ENCODE measurements around the gene CHP1. TPM values are rescaled to one million over a fixed set of nuclear protein-coding genes. Genes with fewer than 3 reads are reported as not detected.

The CHP1 gene
- total RNA-seq, 1 experiment from 2014 or later = 97.7 TPM

DNA sequence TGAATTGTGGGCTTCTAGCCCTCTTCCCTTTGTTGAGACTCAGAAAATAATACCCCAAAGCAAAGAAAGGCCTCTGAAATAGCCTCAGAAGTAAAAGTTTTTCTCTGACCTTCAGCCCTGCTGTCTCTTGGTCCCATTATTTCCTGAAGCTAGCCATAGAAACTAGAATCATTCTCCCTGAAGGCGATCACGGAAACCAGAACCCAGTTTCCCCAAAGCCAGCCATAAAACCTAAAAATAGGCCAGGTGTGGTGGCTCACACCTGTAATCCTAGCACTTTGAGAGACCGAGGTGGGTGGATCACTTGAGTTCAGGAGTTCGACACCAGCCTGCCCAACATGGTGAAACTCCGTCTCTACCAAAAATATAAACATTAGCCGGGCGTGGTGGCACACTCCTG lies 27.7 kb upstream of the CHP1 start:
- Histone ChIP-seq H4K91ac (ENCODE audit: insufficient read length, low read depth, low read length) (no peak overlapping the region), H3K4me2 (ENCODE audit: insufficient read depth, insufficient read length, low read length) (no peak overlapping the region), H3K9ac (ENCODE audit: extremely low read depth, insufficient read length, low read length) (no peak overlapping the region), H3T11ph (ENCODE audit: low read length) (no peak overlapping the region), H2BK5ac (ENCODE audit: insufficient read length, low read length) (no peak overlapping the region), H3K4ac (ENCODE audit: low read depth, low read length) (no peak overlapping the region), H2AK5ac (ENCODE audit: insufficient read length, low read length) (no peak overlapping the region), H3K14ac (ENCODE audit: insufficient read depth, low read length) (no peak overlapping the region), H2BK15ac (ENCODE audit: low read depth, low read length) (no peak overlapping the region), H3K4me1 (ENCODE audit: insufficient read depth, low read length) (no peaks in the 10 kb centered on the region), H3K56ac (ENCODE audit: insufficient read length, low read depth, low read length) (no peak overlapping the region), H4K8ac (replicated peaks; ENCODE audit: insufficient read length, low read depth, low read length) (no peak overlapping the region), H3K9me3 (ENCODE audit: control insufficient read depth, low read depth, low read length) (no peaks in the 10 kb centered on the region), H3K23ac (ENCODE audit: insufficient read length, low read depth, low read length) (no peak overlapping the region), H3K79me1 (ENCODE audit: insufficient read depth, low read depth, low read length, poor library complexity, severe bottlenecking) (no peaks in the 10 kb centered on the region), H3K79me2 (ENCODE audit: insufficient read depth, low read length) (no peaks in the 10 kb centered on the region), H2BK20ac (ENCODE audit: low read depth, low read length, poor library complexity, severe bottlenecking) (no peak overlapping the region), H3K18ac (ENCODE audit: insufficient read length, low read depth, low read length) (no peak overlapping the region), H4K20me1 (ENCODE audit: control insufficient read depth, insufficient read depth, insufficient read length) (no peaks in the 10 kb centered on the region), H3K23me2 (ENCODE audit: insufficient read length, low read depth, low read length, poor library complexity, severe bottlenecking) (no peaks in the 10 kb centered on the region), H3K27me3 (ENCODE audit: insufficient read depth, low read length) (no peaks in the 10 kb centered on the region), H2AFZ (ENCODE audit: low read length) (no peak overlapping the region), H3K27ac (ENCODE audit: insufficient read length, low read depth, low read length) (no peak overlapping the region), H2BK12ac (ENCODE audit: insufficient read length, low read depth, low read length) (no peak overlapping the region), H4K5ac (ENCODE audit: insufficient read length, low read depth, low read length) (no peak overlapping the region), H2BK120ac (ENCODE audit: low read depth, low read length, poor library complexity, severe bottlenecking) (no peak overlapping the region)
- no peaks in the 10 kb centered on the region for H3K27me3 Mint-ChIP-seq (ENCODE audit: low read depth)
- peaks cover 4 to 7% of the 10 kb centered on the region in 2 experiments for H3K4me1 Mint-ChIP-seq
- TF ChIP-seq, protein P1, sequence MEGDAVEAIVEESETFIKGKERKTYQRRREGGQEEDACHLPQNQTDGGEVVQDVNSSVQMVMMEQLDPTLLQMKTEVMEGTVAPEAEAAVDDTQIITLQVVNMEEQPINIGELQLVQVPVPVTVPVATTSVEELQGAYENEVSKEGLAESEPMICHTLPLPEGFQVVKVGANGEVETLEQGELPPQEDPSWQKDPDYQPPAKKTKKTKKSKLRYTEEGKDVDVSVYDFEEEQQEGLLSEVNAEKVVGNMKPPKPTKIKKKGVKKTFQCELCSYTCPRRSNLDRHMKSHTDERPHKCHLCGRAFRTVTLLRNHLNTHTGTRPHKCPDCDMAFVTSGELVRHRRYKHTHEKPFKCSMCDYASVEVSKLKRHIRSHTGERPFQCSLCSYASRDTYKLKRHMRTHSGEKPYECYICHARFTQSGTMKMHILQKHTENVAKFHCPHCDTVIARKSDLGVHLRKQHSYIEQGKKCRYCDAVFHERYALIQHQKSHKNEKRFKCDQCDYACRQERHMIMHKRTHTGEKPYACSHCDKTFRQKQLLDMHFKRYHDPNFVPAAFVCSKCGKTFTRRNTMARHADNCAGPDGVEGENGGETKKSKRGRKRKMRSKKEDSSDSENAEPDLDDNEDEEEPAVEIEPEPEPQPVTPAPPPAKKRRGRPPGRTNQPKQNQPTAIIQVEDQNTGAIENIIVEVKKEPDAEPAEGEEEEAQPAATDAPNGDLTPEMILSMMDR (conservative IDR thresholded peaks at IDR 0.05) = no peak
- no peaks in the 10 kb centered on the region for H3K9me3 Mint-ChIP-seq
- DNase-seq = no peak
- H3K36me3 Mint-ChIP-seq (ENCODE audit: insufficient read depth in 1 of 3, low read depth in 3 of 3) = no peaks in the 10 kb centered on the region
- H3K4me3 Mint-ChIP-seq = no peak overlapping the region
- no peak overlapping the region for H3K27ac Mint-ChIP-seq
- WGBS (ENCODE audit: extremely low coverage, insufficient read length, low lambda C conversion rate) = no CpG with 5 or more reads among the region's 7 CpGs
